ENCODE data around the gene ARID4B.
A peak's percentile ranks its signal among the peaks of the same experiment; 100 is the strongest.
"Not testable (repeated sequence)": the region's sequence is repeated elsewhere in the genome, so short reads cannot be mapped to it uniquely, and the experiment has no call there.

ARID4B gene

GRCh38 chr1:235264327-235264726 lies 63.7 kb downstream of the ARID4B start:
- no peak for TF ChIP-seq CTCF (IDR thresholded peaks at IDR 0.05; ENCODE audit: low read depth, low read length)
- H3K4me3 ChIP-seq (ENCODE audit: low read depth, low read length) = no peak overlapping the region

- no peak for TF ChIP-seq CTCF (IDR thresholded peaks at IDR 0.05; ENCODE audit: low read depth, low read length)
Measured at GRCh38 chr1:235262539-235262938, 65.4 kb downstream of the ARID4B start.

GRCh38 chr1:235261243-235261642 lies 66.7 kb downstream of the ARID4B start:
- no peak overlapping the region for H3K4me3 ChIP-seq (ENCODE audit: low read depth, low read length)
- no peak for TF ChIP-seq CTCF (IDR thresholded peaks at IDR 0.05; ENCODE audit: low read depth, low read length)

More at GRCh38 chr1:235262539-235262938, 65.4 kb downstream of the ARID4B start:
- no peak overlapping the region for H3K4me3 ChIP-seq (ENCODE audit: low read depth, low read length)

GRCh38 chr1:235259133-235259778 lies 68.7 kb downstream of the ARID4B start:
- TF ChIP-seq CTCF (IDR thresholded peaks at IDR 0.05; ENCODE audit: low read depth, low read length) = no peak
- no peak overlapping the region for H3K4me3 ChIP-seq (ENCODE audit: low read depth, low read length)

GRCh38 chr1:235258068-235258467 lies 69.9 kb downstream of the ARID4B start:
- H3K4me3 ChIP-seq (ENCODE audit: low read depth, low read length) = not testable (repeated sequence)

GRCh38 chr1:235254721-235255120 lies 73.3 kb downstream of the ARID4B start:
- TF ChIP-seq CTCF (IDR thresholded peaks at IDR 0.05; ENCODE audit: low read depth, low read length) = no peak
- H3K4me3 ChIP-seq (ENCODE audit: low read depth, low read length) = no peak overlapping the region

GRCh38 chr1:235253219-235253962 lies 74.6 kb downstream of the ARID4B start:
- peak; percentile 87 for TF ChIP-seq CTCF (IDR thresholded peaks at IDR 0.05; ENCODE audit: low read depth, low read length)
- no peak overlapping the region for H3K4me3 ChIP-seq (ENCODE audit: low read depth, low read length)

Data from WI38 (cell line).